OCI-LY7 (cell line): Measurements from ENCODE around the gene CTDSPL. TPM values are rescaled to one million over a fixed set of nuclear protein-coding genes. Genes with fewer than 3 reads are reported as not detected.

Experiments used
- BruUV-seq: library from RNA; stranded (reverse); fragments of 400-500 nt; replicated peaks from 2 replicates; lab custom pipeline; 2021; lab: Mats Ljungman, UMichigan
- CTCF ChIA-PET: fragments of 300-600 bp; sonication (Branson Sonifier 250); formaldehyde crosslinking; loops from one replicate; lab custom pipeline; 2022; ENCODE audit warnings: antibody characterized with exemption; ENCODE audit not compliant: unreplicated experiment; lab: Charles Lee
- POLR2A ChIA-PET: fragments of 300-600 bp; sonication (Branson Sonifier 250); formaldehyde crosslinking; loops from one replicate; lab custom pipeline; 2022; ENCODE audit warnings: antibody characterized with exemption; lab: Charles Lee
- DNase-seq: peaks from one replicate; pipeline ENCODE4 v3.0.0-alpha.2; 2015; ENCODE audit warnings: low spot score
- H2AFZ ChIP-seq: fragments of 200-600 bp; sonication (generic), shearing (Covaris generic); 2 replicates; pipeline ENCODE4 v1.6.1; 2014; ENCODE audit warnings: mild to moderate bottlenecking, antibody characterized with exemption, low read length, moderate library complexity
- H3K27ac ChIP-seq: fragments of 200-600 bp; sonication (generic); 2 replicates; pipeline ENCODE4 v1.5.1; 2014; ENCODE audit warnings: mixed run types, low read depth, mild to moderate bottlenecking, moderate library complexity, low read length, inconsistent platforms; ENCODE audit not compliant: poor library complexity, severe bottlenecking
- H3K36me3 ChIP-seq: fragments of 200-600 bp; sonication (generic); 2 replicates; pipeline ENCODE4 v1.6.1; 2014; ENCODE audit warnings: mild to moderate bottlenecking, antibody characterized with exemption, low read length, moderate library complexity, mixed read lengths; ENCODE audit not compliant: insufficient read depth
- H3K4me1 ChIP-seq: fragments of 200-600 bp; sonication (generic); 2 replicates; pipeline ENCODE4 v1.5.1; 2014; ENCODE audit warnings: mild to moderate bottlenecking, low read length; ENCODE audit not compliant: insufficient read depth, poor library complexity, severe bottlenecking
- H3K4me2 ChIP-seq: fragments of 200-600 bp; sonication (generic); 2 replicates; pipeline ENCODE4 v1.6.1; 2014; ENCODE audit warnings: mild to moderate bottlenecking, low read length
- H3K4me3 ChIP-seq: fragments of 200-600 bp; sonication (generic); 2 replicates; pipeline ENCODE4 v1.5.1; 2014; ENCODE audit warnings: mild to moderate bottlenecking, low read depth, low read length; ENCODE audit not compliant: poor library complexity, severe bottlenecking
- H3K79me2 ChIP-seq: fragments of 200-600 bp; sonication (generic); 2 replicates; pipeline ENCODE4 v1.6.1; 2016; ENCODE audit warnings: low read depth, mild to moderate bottlenecking, low read length, moderate library complexity, mixed read lengths; ENCODE audit not compliant: insufficient read depth
- H3K9me2 ChIP-seq: fragments of 200-600 bp; sonication (generic); 2 replicates; pipeline ENCODE4 v1.6.1; 2016; ENCODE audit warnings: mild to moderate bottlenecking, low read length, mixed read lengths; ENCODE audit not compliant: insufficient read depth
- H3K9me3 ChIP-seq: fragments of 200-600 bp; sonication (generic); 2 replicates; pipeline ENCODE4 v1.6.1; 2014; ENCODE audit warnings: mild to moderate bottlenecking, mixed run types, low read length, mixed read lengths
- H4K20me1 ChIP-seq: fragments of 200-600 bp; sonication (generic); 2 replicates; pipeline ENCODE4 v1.6.1; 2014; ENCODE audit warnings: mild to moderate bottlenecking, antibody characterized with exemption, low read length, moderate library complexity, mixed read lengths; ENCODE audit not compliant: insufficient read depth
- CTCF ChIP-seq: fragments of 200-600 bp; sonication (generic); conservative IDR thresholded peaks from 2 replicates; pipeline ENCODE4 v1.5.1; 2014; ENCODE audit warnings: mild to moderate bottlenecking, antibody characterized with exemption, low read length, moderate library complexity, mixed read lengths
- EZH2phosphoT487 ChIP-seq: fragments of 200-600 bp; sonication (generic); IDR thresholded peaks from 2 replicates; pipeline ENCODE4 v1.6.1; 2018; ENCODE audit warnings: low read depth, borderline replicate concordance, mild to moderate bottlenecking, mixed run types, antibody characterized with exemption, low read length, moderate library complexity, mixed read lengths
- intact Hi-C: fragments of 100-400 bp; cut with micrococcal nuclease; formaldehyde crosslinking; loops from one replicate; pipeline ENCODE4 v1.10.0; 2022; ENCODE audit not compliant: unreplicated experiment
- total RNA-seq, 2 experiments: library from RNA; depleted of rRNA in 1 of 2; stranded (reverse); fragments of >200 nt in 1 of 2; shearing (Covaris generic) in 1 of 2; gene quantifications; 2 replicates each; pipeline ENCODE4 v1.2.3, GENCODE V29; 2014 to 2022

Gene CTDSPL
- total RNA-seq, 2 experiments from 2014 or later: 0.38 TPM; not detected in 1

GRCh38 chr3:38001456-38002081, 139.9 kb downstream of the CTDSPL start:
- no peaks in the 10 kb centered on the region for H3K9me2 ChIP-seq
- no TSS peak for BruUV-seq
- POLR2A ChIA-PET: no interaction called here

GRCh38 chr3:38002291-38002876, 140.7 kb downstream of the CTDSPL start:
- intact Hi-C loops: no loop called here
- POLR2A ChIA-PET: no interaction called here
- no TSS peak for BruUV-seq
- H2AFZ ChIP-seq: no peak overlapping the region
- no peaks in the 10 kb centered on the region for H4K20me1 ChIP-seq
- H3K27ac ChIP-seq: no peak overlapping the region
- no peaks in the 10 kb centered on the region for H3K79me2 ChIP-seq
- DNase-seq: no peak
- no peaks in the 10 kb centered on the region for H3K9me3 ChIP-seq
- no peak overlapping the region for H3K4me3 ChIP-seq
- TF ChIP-seq CTCF (no peak), EZH2phosphoT487 (no peak)
- H3K4me1 ChIP-seq: peaks cover 16% of the 10 kb centered on the region
- CTCF ChIA-PET: no interaction called here
- peaks cover 48% of the 10 kb centered on the region for H3K36me3 ChIP-seq
- H3K4me2 ChIP-seq: no peak overlapping the region
- H3K9me2 ChIP-seq: no peaks in the 10 kb centered on the region

More at GRCh38 chr3:38001456-38002081, 139.9 kb downstream of the CTDSPL start:
- Histone ChIP-seq H2AFZ (no peak overlapping the region), H3K36me3 (peaks cover 55% of the 10 kb centered on the region), H3K4me1 (peaks cover 19% of the 10 kb centered on the region), H3K4me2 (no peak overlapping the region), H3K9me3 (no peaks in the 10 kb centered on the region), H4K20me1 (no peaks in the 10 kb centered on the region), H3K79me2 (no peaks in the 10 kb centered on the region), H3K4me3 (no peak overlapping the region), H3K27ac (no peak overlapping the region)
- DNase-seq: no peak
- intact Hi-C loops: no loop called here
- CTCF ChIA-PET: no interaction called here
- TF ChIP-seq CTCF (peak; percentile 46), EZH2phosphoT487 (no peak)

- Histone ChIP-seq H3K4me2 (no peak overlapping the region), H3K27ac (no peak overlapping the region), H3K4me3 (no peak overlapping the region), H3K9me2 (no peaks in the 10 kb centered on the region), H3K4me1 (peaks cover 14% of the 10 kb centered on the region), H3K36me3 (peaks cover 44% of the 10 kb centered on the region), H3K79me2 (no peaks in the 10 kb centered on the region), H2AFZ (no peak overlapping the region), H4K20me1 (no peaks in the 10 kb centered on the region), H3K9me3 (no peaks in the 10 kb centered on the region)
- BruUV-seq: no TSS peak
- ChIA-PET POLR2A (no interaction called here), CTCF (no interaction called here)
- intact Hi-C loops: loop anchor here (1.0 kb wide), 1 partner anchor 29 kb away; no protein-coding TSS in a partner anchor
- no peak for TF ChIP-seq CTCF
- no peak for TF ChIP-seq EZH2phosphoT487
- no peak for DNase-seq
Measured at GRCh38 chr3:38002940-38003339, 141.3 kb downstream of the CTDSPL start.
